Left ventricle myocardium inferior (tissue), 1 donor: ENCODE measurements around the gene ZNF518B. TPM values are rescaled to one million over a fixed set of nuclear protein-coding genes. Genes with fewer than 3 reads are reported as not detected.
"Not testable (repeated sequence)": the region's sequence is repeated elsewhere in the genome, so short reads cannot be mapped to it uniquely, and the experiment has no call there.

Experiments used
- DNase-seq: peaks from one replicate; pipeline ENCODE4 v3.0.0-alpha.2; 2020
- H3K27ac ChIP-seq: fragments of 200-600 bp; replicated peaks from 2 replicates; pipeline ENCODE4 v1.8.0; 2021
- H3K27me3 ChIP-seq: fragments of 200-600 bp; 2 replicates; pipeline ENCODE4 v1.8.0; 2021; ENCODE audit warnings: low read depth
- H3K36me3 ChIP-seq: fragments of 200-600 bp; 2 replicates; pipeline ENCODE4 v1.8.0; 2021
- H3K4me1 ChIP-seq: fragments of 200-600 bp; 2 replicates; pipeline ENCODE4 v1.8.0; 2021
- H3K4me3 ChIP-seq: fragments of 200-600 bp; 2 replicates; pipeline ENCODE4 v1.8.0; 2021; ENCODE audit warnings: mild to moderate bottlenecking, moderate library complexity
- H3K9me3 ChIP-seq: fragments of 200-600 bp; replicated peaks from 2 replicates; pipeline ENCODE4 v1.8.0; 2021
- intact Hi-C: fragments of 100-400 bp; cut with micrococcal nuclease; formaldehyde crosslinking; loops from one replicate; pipeline ENCODE4 v1.11.0; 2022
- total RNA-seq: library from RNA; stranded (reverse); fragmentation: NEBNext Ultra II Directional; extraction: Animal tissue kit (Norgen Biotek cat#: 25700); gene quantifications from one replicate; pipeline ENCODE4 v1.2.1, GENCODE V29; 2021
- TF ChIP-seq, protein P1 (sequence below): fragments of 200-600 bp; IDR thresholded peaks from 2 replicates; pipeline ENCODE4 v1.8.0; 2021; ENCODE audit warnings: antibody characterized with exemption, mild to moderate bottlenecking, borderline replicate concordance
- donor health status: DM: no; HTN: yes; CAD: no; lungs with severe emphysema.

Gene ZNF518B
- total RNA-seq, 1 donor from 2014 or later: 21.7 TPM

DNA sequence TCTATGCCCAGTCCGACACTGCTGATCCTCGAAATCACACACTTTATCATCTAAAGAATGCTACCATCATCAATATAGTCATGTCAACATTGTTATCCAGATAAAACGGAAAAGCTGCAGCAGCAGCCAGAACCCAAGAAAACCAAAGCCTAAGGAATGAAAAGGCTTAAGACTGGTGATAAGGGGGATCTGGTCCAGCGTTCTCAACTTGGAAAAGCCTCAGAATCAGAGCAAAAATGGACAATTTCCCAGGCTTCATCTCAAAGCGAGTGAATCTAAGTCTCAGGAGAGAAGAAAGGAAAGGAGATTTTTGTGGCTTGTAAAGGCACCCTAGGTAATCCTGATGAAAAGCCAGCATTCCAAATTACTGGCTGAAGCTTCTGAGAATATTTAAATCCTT lies 8.2 kb downstream of the ZNF518B start:
- intact Hi-C loops: no loop called here
- H3K36me3 ChIP-seq: peaks cover 86% of the 10 kb centered on the region
- TF ChIP-seq, protein P1, sequence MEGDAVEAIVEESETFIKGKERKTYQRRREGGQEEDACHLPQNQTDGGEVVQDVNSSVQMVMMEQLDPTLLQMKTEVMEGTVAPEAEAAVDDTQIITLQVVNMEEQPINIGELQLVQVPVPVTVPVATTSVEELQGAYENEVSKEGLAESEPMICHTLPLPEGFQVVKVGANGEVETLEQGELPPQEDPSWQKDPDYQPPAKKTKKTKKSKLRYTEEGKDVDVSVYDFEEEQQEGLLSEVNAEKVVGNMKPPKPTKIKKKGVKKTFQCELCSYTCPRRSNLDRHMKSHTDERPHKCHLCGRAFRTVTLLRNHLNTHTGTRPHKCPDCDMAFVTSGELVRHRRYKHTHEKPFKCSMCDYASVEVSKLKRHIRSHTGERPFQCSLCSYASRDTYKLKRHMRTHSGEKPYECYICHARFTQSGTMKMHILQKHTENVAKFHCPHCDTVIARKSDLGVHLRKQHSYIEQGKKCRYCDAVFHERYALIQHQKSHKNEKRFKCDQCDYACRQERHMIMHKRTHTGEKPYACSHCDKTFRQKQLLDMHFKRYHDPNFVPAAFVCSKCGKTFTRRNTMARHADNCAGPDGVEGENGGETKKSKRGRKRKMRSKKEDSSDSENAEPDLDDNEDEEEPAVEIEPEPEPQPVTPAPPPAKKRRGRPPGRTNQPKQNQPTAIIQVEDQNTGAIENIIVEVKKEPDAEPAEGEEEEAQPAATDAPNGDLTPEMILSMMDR: no peak

DNA sequence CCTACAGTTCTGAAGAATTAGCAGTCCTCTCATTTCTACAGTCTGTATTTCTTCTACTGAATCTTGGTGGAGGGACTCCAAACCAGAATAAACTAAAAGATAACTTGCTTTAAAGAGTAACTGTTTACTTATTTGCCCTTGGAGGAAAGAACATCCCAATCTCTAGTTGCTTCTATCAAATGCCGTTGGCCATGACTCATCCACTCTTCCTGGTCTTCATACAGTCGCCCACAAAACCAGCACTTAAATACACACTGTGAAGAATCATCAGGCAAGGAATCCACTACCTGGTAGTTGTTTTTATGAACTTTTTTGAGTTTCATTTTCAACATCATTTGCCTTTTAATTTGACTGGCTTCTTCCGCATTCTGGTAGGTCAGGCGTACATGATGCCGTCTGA lies 14.2 kb downstream of the ZNF518B start:
- Histone ChIP-seq H3K4me1 (no peaks in the 10 kb centered on the region), H3K9me3 (peaks cover 66% of the 10 kb centered on the region), H3K4me3 (no peak overlapping the region), H3K27me3 (no peaks in the 10 kb centered on the region), H3K36me3 (peaks cover 41% of the 10 kb centered on the region), H3K27ac (no peak overlapping the region)
- TF ChIP-seq, protein P1: no peak
- intact Hi-C loops: no loop called here
- DNase-seq: no peak

More for the DNA sequence above, 8.2 kb downstream of the ZNF518B start:
- H3K4me3 ChIP-seq: no peak overlapping the region
- H3K9me3 ChIP-seq: peaks cover 73% of the 10 kb centered on the region
- DNase-seq: no peak
- no peak overlapping the region for H3K27ac ChIP-seq
- no peaks in the 10 kb centered on the region for H3K4me1 ChIP-seq
- no peaks in the 10 kb centered on the region for H3K27me3 ChIP-seq

- peaks cover 4% of the 10 kb centered on the region for H3K4me1 ChIP-seq
- no peak overlapping the region for H3K4me3 ChIP-seq
- intact Hi-C loops: no loop called here
- H3K36me3 ChIP-seq: peaks cover 32% of the 10 kb centered on the region
- TF ChIP-seq, protein P1: no peak
- H3K27ac ChIP-seq: no peak overlapping the region
- H3K27me3 ChIP-seq: no peaks in the 10 kb centered on the region
- no peak for DNase-seq
- peaks cover 53% of the 10 kb centered on the region for H3K9me3 ChIP-seq
Measured at GRCh38 chr4:10441512-10441911, 15.7 kb downstream of the ZNF518B start.

GRCh38 chr4:10438924-10439323 lies 18.3 kb downstream of the ZNF518B start:
- Histone ChIP-seq H3K4me1 (peaks cover 4% of the 10 kb centered on the region), H3K27me3 (no peaks in the 10 kb centered on the region), H3K36me3 (peaks cover 7% of the 10 kb centered on the region), H3K27ac (no peak overlapping the region), H3K9me3 (peaks cover 30% of the 10 kb centered on the region), H3K4me3 (no peak overlapping the region)
- TF ChIP-seq, protein P1: no peak
- intact Hi-C loops: no loop called here
- no peak for DNase-seq

- H3K36me3 ChIP-seq: no peaks in the 10 kb centered on the region
- H3K27ac ChIP-seq: no peak overlapping the region
- peaks cover 4% of the 10 kb centered on the region for H3K4me1 ChIP-seq
- no peaks in the 10 kb centered on the region for H3K27me3 ChIP-seq
- H3K9me3 ChIP-seq: peaks cover 18% of the 10 kb centered on the region
- no peak overlapping the region for H3K4me3 ChIP-seq
- TF ChIP-seq, protein P1: peak; percentile 16
- intact Hi-C loops: no loop called here
- no peak for DNase-seq
Measured at GRCh38 chr4:10437735-10438134, 19.5 kb downstream of the ZNF518B start.

DNA sequence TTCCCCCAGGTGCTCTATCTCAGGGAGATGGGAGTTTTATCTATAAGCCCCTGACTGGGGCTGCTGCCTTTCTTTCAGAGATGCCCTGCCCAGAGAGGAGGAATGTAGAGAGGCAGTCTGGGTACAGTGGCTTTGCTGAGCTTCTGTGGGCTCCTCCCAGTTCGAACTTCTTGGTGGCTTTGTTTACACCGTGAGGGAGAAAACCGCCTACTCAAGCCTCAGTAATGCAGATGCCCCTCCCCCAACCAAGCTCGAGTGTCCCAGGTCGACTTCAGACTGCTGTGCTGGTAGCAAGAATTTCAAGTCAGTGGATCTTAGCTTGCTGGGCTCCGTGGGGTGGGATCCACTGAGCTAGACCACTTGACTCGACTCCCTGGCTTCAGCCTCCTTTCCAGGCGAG lies 29.5 kb downstream of the ZNF518B start:
- H3K27ac ChIP-seq, intact Hi-C loops, H3K4me3 ChIP-seq, DNase-seq, H3K36me3 ChIP-seq, H3K4me1 ChIP-seq, H3K27me3 ChIP-seq: not testable (repeated sequence)
- H3K9me3 ChIP-seq: peaks cover 16% of the 10 kb centered on the region
